Stimulated activated CD8-positive, alpha-beta memory T cell treated with anti-CD3 and anti-CD28 coated beads, Interleukin-12 subunit alpha, Interleukin-12 subunit beta, amount 100 ng/mL, for 24 hours (primary cell): ENCODE measurements around the gene PRRG3.

Experiments
- DNase-seq: peaks from one replicate; pipeline ENCODE4 v3.0.0-alpha.2; 2020; ENCODE audit errors: extremely low read depth

PRRG3 gene

DNA sequence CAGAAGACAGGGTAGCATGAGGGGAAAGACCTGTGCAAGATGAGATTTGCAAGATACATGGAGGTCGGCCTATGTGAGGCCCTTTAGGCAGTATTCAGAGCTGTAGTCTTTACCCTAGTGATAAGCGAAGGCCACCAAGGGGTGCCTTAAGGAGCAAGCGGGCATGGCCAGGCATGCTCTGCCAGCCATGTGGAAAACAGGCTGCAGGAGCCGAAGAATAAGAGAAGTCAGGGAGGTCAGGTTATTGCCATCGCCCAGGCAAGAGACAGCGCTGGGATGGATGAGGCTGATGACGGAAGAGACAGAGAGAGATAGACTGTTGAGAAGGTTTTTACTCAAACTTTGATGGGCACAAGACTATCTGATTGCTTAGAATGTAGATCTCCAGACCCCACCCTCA is 13.6 kb downstream of the PRRG3 start:
- no peak for DNase-seq

DNA sequence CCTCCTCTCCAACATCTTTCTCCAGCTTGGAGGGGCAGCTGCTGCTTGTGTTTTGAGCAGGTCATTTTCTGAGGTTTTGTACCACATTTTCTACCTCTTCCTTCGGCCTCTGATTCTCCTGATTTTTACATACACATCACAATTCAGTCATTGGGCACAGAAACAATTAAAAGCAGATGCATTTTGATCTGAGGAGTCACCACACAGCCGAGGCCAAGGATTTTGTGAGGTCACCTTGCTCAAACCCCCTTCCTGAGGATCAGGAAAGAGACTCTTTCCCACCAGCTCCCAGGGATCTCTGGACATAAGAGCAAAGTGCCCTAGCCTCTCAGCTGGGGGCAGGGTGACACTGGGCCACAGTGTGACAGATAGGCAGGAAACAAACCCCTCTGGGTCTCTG is 15.2 kb downstream of the PRRG3 start:
- no peak for DNase-seq

DNA sequence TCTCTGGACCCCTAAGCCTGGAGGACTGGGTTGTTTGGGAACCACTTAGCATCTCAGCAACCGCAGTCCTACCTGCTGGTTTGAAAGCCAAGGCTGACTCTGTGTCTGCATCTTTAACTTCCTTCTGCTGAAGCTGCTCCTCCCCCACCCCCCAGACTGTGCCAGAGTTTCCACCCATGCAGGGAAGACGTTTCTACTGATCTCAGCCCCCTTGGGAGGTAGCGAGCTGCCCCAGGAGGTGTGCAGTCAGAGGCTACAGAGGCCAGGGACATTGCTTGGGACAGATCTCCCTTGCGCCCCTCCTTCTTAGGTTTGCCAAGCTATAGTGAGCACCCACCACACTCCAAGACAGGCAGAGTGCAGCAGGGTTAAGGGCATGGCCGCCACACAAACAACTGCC is 15.9 kb downstream of the PRRG3 start:
- DNase-seq, result no peak

DNA sequence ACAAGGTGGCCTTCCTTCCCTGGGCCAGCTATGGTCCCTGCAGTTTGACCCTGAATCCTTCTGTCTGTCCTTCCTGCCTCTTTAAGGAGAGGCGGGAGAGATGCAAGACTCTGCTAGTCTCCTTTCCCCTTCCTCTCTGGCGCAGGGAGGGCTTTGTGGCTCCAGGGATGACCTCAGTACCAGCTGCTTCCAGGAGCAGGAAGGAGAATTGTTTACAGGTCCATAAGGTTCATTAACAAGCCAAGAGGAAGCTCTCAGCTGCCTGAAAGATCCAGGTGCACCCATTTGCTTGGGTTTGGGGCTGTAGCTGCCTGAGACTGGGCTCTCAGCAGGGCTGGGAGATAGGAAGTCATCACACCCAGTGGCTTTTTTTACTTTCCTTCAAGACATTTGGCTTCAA is 16.5 kb downstream of the PRRG3 start:
- no peak for DNase-seq

DNA sequence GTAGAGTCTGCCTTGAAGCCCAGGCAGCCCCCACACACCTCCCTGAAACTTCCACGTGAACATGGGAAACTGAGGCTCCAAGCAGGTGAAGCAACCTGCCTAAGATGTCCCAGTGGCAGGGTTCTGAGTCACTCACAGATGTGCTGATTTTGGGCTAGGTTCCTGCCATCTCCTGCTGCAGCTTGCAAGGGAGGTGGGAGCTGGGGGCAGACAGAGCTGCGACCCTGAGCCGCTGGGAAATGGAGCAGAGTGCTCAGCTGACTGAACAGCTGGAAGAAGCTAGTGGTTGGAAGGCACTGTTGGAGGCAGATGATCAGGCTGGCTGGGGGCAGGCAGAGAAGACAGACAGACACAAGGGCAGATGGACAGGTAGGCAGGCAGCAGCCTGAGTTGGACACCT is 17.0 kb downstream of the PRRG3 start:
- no peak for DNase-seq

DNA sequence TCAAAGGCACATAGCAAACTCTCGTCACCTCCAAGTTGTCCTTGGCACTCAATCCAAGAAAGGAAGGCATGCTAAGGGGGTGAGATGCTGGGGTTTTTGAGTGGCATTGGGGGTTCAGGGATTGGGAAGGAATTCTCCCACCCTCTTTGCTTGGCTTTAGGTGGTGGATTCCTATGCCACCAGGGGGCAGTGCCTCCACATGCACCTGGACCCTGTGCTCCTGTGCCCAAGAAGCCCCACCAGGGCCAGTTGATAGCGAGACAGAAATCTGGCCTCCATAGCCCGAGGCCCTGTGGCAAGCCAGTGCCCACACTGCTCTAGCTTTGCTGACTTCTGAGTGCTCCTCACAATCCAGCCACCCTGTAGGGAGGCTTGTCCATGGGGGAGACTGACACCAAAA is 18.6 kb downstream of the PRRG3 start:
- DNase-seq, result no peak

DNA sequence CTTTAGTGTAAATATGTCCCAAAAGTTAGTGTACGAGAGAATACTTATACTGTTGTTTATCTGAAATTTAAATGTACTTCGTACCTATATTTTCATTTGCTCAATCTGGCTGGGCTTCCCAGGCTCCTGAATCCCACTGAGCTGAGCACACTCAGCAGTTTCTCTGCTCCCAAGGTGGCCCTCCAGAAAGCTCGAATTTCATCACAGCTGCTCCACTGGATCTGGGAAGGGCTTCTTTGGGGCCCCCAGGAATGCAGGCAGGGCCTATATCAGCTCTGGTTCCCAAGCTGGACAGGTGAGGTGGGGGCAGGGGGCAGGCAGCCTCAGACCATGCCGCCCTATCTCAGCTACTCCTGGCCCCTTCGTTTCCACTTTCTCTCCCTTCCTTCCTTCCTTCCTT is 19.1 kb downstream of the PRRG3 start:
- DNase-seq, result no peak

DNA sequence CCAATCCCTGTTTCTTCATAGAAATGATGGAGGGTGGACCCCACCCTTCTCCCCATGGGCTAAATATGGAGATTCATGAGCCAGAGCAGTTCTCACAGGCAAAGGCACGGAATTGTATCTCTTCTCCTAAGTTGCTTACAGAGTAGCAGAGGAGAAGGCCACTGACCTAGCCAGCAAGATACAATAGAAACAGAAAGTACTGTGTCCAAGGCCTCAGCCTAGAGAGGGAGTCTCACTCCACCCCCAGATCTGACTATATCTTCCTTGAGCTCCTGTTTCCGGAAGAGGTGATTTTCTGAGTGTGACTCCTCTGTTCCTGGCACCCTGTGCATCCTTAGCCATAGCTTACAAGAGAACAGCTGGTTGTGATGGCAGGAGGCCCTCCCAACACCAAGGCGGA is 20.5 kb downstream of the PRRG3 start, which contains the start of gene FATE1:
Gene FATE1, plus strand, starts transcription at position 284 of the 400 bp plus-strand sequence. Its CDS starts 85 bp downstream, at position 369.
- DNase-seq, result no peak

DNA sequence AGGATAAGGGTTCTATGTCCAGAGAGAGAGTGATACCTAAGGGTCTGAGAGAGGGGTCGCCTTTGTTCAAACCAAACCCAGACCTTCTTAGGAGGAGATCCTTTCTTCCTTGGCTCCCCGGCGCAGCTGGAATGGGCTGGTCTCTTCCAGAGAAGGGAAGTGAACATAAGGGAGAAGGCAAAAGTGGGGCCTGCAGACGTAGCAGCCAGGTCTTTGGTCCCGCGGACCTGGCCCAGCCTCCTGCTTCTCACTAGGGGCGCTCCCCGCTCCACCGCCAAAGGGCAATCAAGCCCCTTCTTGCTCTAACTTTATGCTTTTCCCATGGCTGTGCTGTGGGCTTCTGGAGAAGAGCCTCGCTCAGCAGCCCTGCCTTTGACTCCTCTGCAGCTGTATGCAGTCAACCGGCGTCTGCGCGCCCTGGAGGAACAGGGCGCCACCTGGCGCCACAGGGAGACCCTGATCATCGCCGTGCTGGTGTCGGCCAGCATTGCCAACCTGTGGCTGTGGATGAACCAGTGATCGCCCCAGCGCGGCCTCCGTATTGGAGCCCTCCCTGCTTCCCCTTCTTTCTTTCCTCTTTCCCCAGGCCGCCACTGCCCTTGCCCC is 27.1 kb downstream of the PRRG3 start:
- DNase-seq, result no peak

DNA sequence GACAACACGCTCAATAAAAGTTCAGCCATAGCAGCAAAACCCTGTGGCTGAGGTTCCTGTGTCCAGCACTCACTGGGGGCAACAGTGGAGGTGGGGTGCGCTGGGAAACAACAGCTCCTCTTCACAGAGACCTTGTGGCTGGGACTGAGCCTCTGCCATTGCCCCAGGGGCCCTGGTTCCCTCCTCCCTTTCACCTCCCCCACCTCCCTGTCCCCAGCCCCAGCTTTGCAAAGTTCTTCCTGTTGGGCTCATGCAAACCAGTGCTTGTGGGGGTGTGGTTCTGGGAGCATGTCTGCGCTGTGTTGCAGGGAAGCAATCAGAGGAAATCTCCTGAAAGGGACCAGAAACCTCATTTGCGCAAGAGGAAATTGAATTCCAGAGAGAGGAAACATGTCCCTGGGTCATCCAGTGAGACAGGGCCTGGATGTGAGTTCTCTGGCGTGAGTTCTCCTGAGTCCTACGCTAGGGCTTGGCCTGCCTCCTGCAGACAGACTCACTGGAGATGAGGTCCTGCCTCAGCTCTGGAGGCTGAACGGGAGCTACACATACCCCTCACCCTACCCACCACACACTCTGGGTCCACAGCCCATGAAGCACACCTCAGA is 28.0 kb downstream of the PRRG3 start:
- DNase-seq, result no peak

DNA sequence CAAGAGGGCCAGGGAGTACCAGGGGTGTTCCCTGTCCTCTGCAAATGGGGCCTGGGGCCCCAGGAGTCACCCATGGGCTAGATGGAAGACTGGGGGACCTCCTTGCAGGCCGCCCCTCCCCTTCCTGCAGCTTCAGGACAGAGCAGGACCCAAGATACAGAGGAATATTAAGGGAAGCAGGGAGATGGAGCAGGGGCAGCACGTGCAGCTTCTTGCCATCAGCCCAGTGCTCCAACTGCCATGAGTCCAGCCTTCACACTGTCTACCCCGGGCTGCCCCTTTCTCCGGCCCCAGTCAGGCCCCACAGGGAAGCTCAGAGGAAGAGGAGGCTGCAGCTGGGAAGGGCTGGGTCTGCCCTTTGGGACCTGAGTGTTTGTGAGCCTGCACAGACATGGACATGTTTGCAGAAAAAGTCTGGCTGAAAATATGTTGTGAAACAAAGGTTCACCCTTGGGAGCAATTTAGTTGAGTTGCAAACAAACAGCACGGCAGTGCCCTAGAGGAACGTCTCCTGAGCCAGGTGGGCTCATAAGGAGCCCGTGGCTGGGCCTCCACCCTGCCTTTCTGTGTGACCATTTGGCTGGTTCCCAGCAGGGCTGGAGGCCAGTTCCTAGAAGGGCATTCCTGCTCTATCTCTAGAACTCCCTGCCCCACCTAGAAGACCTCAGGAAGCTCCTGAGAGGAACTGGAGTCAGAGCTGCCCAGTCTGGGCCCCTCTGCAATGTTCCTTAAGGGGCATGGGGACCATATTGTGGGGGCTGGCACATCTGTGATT is 29.5 kb downstream of the PRRG3 start:
- no peak for DNase-seq

DNA sequence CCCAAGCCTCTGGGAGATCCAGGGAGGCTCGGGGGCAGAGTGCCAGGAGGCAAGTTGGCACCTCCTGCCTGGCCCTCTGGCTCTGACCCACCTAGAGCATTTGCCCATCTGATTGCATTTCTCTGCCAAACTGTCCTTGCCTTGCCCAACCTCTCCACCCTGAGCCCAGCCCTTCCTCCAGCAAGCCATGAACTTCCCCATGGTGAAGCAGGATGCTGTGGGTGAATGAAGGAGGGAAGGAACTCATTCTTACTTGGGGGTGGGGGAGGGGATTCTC is 30.0 kb downstream of the PRRG3 start:
- no peak for DNase-seq

DNA sequence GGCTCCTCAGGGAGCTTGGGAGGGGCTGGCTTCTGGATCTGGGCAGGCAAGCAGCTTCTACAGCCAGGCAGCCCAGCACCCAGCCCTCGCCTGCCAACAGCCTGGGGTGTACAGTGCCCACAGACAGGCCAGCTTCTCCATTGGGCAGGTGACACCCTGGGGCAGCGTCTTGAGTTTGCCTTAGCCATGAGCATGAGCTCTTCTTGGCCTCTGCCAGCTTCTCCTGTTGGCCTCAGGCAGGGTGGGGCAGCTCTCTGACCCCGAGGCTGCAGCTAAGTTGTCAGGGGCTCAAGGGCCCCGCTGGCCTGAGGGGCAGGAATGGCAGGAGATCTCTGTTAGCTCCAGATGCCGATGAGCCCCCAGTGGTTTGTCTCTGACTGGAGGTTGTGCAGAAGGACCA is 31.5 kb downstream of the PRRG3 start:
- DNase-seq, result no peak

DNA sequence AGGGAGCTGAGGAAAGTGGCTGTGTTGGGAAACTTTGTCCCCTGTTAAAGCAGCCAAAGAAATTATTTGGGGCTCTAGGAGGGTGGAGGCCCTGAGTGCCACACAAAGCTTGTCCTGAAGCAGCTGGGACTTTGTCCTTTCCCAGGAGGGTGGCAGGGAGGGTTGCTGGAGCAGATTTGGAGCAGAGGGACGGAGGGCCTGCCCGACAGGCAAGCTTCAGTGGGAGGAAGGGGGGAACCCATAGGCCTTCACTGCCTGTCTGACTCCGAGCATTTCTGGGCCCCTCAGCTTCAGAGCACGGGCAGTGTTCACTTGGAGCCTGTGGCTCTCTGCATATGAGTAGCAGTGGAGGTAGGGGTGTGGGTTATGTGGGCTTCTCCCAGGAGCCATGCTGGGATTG is 32.1 kb downstream of the PRRG3 start:
- no peak for DNase-seq

DNA sequence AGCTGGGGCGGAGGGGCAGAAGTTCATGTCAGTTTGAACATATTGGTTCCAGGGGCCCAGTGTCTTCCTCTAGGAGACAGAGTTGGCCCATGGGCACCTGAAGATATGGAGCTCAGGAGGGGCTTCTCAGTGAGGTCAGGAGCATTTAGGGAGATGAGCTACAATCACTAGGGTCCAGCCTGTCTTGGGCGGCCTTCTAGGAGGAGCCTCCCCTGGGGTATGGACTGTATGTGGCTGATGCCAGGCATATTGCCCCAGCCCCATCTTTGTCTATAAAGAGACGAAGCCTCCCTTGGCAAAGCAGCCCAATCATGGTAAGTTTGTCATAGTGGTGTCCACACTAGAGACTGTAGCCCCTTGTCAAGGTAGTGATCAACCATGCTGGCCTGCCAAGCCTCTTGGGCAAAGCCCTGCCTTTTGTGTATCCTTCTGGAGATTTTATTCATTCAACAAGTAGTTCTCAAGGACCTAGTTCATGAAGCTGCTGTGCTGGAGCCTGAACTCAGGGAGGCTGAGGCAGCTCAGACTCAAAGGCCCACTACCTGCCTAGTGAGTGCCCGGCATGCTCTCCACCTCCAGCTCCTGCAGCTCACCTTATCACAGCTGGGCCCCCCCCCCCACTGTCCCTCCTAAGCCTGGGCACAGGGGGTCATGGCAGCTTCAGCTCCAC is 33.9 kb downstream of the PRRG3 start:
- no peak for DNase-seq

DNA sequence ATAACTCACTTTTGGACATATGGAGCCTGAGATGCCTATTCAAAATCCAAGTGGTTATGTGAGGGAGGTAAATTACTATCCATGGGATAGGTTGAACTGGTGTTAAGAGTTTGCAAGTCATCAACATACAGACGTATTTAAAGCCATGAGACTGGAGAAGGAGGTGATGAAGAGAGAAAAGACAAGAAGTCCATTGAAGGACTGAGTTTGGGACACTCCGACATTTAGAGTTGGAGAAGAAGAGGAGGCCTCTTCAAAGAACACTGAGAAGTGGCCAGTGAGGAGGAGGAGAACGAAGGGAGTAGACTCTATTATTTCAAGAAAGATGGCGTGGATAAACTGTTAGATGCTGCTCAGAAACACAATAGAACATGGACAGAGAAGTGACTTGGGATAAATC is 39.2 kb downstream of the PRRG3 start, which contains the start of gene CNGA2:
Gene CNGA2, plus strand, starts transcription at position 301 of the 400 bp plus-strand sequence. CDS start 3,738 bp downstream, outside the sequence.
- no peak for DNase-seq

DNA sequence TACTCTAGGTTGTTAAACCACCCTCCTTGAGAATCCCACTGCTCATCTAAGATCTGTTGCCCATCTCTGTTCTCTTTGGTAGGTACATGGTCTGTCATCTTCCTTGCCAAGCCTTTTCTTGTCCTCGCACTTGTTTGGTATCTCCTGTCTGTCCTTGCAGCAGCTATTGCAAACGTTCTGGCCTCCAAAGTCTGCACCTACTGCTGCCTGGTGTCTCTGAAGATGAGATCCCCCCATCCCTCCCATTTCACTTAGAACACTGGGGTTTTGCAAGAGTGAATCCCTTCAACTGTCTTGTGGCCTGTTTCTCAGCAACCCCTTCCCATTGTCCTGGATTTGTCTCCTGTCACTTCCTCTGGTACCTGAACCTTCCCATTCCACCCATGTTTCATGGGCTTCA is 40.0 kb downstream of the PRRG3 start:
- no peak for DNase-seq

DNA sequence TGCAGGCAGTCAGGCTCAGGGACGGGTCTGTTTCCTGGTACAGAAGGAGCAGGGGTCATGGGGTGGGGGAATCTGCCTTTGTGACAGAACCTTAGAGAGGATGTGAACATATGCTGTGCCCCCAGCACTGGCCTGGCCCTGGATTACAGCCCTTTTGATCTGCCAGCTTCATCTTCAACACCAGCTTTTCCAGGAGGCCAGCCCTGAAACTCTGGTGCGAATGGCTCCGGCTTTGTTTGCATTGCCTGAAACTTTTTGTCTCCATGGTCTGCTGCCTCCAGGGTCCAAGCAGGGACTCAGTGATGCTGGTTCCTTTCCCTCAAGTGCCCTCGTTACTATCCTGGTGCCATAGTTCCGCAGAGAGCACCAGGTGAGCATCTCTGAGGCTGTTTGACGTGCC is 41.4 kb downstream of the PRRG3 start:
- DNase-seq, result no peak

DNA sequence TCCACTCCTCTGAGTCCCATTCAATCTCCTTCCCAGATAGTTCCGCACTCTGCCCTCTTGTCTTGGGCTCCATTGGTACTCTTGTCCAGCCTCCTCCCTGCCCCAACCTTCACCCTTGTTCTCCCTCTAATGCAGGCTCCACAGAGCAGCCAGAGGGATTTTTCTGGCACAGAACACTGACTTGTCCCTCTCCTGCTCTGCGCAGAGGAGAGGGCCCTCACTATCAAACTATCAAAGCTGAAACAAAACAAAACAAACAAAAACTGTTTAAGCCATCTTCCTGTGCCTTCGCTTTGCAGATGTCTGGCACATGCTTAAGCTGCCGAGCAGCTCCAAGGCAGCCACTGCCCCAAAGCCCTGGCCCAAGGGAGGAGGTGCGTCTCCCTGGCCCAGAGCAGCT is 42.2 kb downstream of the PRRG3 start:
- DNase-seq, result no peak

DNA sequence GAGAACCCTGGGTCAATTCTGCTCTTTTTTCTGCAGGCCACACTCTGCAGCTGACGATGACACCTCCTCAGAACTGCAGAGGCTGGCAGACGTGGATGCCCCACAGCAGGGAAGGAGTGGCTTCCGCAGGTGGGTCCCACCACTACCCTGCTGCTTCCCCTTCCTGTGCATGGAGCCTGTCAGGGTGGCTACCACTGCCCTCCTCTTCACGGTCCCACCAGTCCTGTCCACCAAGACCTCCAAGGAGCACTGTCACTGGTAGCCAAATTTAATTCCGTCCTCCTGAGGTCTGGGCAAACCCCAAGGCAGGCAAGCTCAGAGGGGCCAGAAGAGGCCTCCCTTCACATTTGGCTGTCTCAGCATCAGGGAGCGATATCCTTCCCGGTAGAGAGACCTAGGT is 43.5 kb downstream of the PRRG3 start:
- DNase-seq, result no peak

DNA sequence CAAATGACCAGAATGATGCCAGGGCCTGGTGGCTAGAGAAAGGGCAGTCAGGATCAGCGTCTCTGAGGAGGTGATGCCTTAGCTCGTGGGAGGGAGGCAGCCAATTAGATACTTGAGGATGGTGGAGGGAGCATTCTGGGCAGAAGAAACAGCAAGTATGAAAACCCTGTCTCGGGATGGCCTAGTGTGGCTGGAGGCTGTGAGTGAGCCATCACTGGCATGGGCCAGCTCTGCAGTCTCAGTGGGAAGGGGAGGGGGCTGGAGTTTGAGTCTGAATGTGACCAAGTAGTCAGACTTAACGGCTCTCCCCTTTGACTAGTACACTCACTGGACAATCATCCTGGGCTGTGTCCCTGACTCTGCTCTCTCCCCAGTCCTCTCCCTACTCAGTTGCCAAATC is 46.3 kb downstream of the PRRG3 start:
- DNase-seq, result no peak

DNA sequence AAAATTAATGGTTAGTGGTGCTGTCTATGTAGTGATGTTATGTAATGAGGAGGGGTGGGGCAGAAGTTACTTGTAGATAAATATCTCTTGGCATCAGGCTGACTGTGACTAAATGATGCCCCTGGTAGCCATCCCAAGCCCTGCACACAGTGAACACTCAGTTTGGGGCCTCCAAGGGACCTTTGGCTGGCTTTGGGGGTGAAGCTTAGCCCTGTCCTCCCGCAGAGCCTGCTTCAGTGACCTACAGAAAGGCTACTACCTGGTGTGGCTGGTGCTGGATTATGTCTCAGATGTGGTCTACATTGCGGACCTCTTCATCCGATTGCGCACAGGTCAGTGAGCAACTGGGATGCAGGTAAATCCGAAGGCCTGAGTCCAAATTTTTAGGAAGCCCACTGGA is 47.1 kb downstream of the PRRG3 start:
- DNase-seq, result no peak
